Measurements from ENCODE around the gene IFNA21. TPM values are rescaled to one million over a fixed set of nuclear protein-coding genes. Genes with fewer than 3 reads are reported as not detected.

IFNA21 gene
- total and polyA plus RNA-seq, 2 of the 4 experiments (the other 2 are of a cell fraction), result not detected

DNA sequence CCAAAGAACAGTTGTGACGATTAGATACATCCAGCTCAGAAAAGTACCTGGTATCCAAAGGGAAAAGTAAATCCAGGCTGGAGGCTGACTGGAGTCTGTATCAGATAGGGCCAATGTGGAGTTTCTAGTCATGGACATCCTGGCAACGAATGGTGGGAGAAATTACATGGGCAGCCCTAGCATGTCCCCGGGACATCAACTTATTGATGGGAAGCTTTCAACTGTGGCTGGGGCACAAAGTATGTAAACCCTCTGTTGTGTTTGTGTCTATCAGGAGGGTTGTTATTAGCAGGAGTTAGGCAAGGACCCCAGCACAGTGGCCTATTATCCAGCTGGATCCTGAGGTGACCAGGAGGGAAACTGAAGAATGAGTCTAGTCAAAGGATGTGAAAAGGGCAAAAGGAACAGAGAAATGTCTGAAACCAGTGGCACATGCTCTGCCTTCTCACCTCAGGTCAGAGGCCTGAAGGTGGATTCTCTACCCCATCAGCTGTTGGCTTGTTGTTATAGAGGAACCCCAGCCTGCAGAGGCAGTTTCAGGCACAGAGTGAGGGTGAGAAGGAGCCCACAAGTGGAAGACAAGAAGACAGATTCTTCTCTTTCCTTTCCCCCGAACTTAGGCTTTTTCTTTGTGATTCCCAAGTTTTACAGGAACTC lies 44.7 kb downstream of the IFNA21 start:
- no peak overlapping the region for H3K18ac ChIP-seq (ENCODE audit: low read depth, low read length)
- H3K27ac ChIP-seq (ENCODE audit: insufficient read depth, low read length), result no peak overlapping the region
- no peak overlapping the region for H3K9ac ChIP-seq (ENCODE audit: low read depth, low read length)
- H2BK15ac ChIP-seq (ENCODE audit: low read depth, low read length), result no peak overlapping the region
- DNase-seq (no peak), ATAC-seq (ENCODE audit: low read depth) (no peak)
- CTCF ChIA-PET, result no interaction called here
- no peaks in the 10 kb centered on the region for H3K9me1 ChIP-seq (ENCODE audit: insufficient read depth, low read length)
- no peaks in the 10 kb centered on the region for H3K4me1 ChIP-seq (ENCODE audit: control insufficient read depth, insufficient read depth, low read length)
- no peak overlapping the region for H2AK9ac ChIP-seq (replicated peaks; ENCODE audit: low read depth, low read length, poor library complexity)
- POLR2A ChIA-PET (ENCODE audit: unreplicated experiment), result no interaction called here
- H3K23ac ChIP-seq (ENCODE audit: low read depth, low read length), result no peak overlapping the region
- no peak overlapping the region for H3K4me2 ChIP-seq (ENCODE audit: low read depth, low read length)
- no peak for TF ChIP-seq RCOR1 (IDR thresholded peaks at IDR 0.05; ENCODE audit: insufficient replicate concordance, low read length)
- TF ChIP-seq MXI1 (IDR thresholded peaks at IDR 0.05; ENCODE audit: borderline replicate concordance, low read depth, low read length), result no peak
- TF ChIP-seq CHD1 (IDR thresholded peaks at IDR 0.05; ENCODE audit: low read depth, low read length), result no peak
- TF ChIP-seq, protein P1, sequence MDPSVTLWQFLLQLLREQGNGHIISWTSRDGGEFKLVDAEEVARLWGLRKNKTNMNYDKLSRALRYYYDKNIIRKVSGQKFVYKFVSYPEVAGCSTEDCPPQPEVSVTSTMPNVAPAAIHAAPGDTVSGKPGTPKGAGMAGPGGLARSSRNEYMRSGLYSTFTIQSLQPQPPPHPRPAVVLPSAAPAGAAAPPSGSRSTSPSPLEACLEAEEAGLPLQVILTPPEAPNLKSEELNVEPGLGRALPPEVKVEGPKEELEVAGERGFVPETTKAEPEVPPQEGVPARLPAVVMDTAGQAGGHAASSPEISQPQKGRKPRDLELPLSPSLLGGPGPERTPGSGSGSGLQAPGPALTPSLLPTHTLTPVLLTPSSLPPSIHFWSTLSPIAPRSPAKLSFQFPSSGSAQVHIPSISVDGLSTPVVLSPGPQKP (IDR thresholded peaks at IDR 0.05; ENCODE audit: borderline replicate concordance, low read depth, low read length), result no peak
- no peak for TF ChIP-seq FOS (IDR thresholded peaks at IDR 0.05; ENCODE audit: low read depth, low read length)
- TF ChIP-seq MAFK (IDR thresholded peaks at IDR 0.05; ENCODE audit: low read depth, low read length), result no peak
- TF ChIP-seq BHLHE40 (IDR thresholded peaks at IDR 0.05; ENCODE audit: low read depth, low read length), result no peak
- TF ChIP-seq POLR2A (IDR thresholded peaks at IDR 0.05; ENCODE audit: low read depth, low read length), result no peak
- TF ChIP-seq, protein P2, sequence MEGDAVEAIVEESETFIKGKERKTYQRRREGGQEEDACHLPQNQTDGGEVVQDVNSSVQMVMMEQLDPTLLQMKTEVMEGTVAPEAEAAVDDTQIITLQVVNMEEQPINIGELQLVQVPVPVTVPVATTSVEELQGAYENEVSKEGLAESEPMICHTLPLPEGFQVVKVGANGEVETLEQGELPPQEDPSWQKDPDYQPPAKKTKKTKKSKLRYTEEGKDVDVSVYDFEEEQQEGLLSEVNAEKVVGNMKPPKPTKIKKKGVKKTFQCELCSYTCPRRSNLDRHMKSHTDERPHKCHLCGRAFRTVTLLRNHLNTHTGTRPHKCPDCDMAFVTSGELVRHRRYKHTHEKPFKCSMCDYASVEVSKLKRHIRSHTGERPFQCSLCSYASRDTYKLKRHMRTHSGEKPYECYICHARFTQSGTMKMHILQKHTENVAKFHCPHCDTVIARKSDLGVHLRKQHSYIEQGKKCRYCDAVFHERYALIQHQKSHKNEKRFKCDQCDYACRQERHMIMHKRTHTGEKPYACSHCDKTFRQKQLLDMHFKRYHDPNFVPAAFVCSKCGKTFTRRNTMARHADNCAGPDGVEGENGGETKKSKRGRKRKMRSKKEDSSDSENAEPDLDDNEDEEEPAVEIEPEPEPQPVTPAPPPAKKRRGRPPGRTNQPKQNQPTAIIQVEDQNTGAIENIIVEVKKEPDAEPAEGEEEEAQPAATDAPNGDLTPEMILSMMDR (conservative IDR thresholded peaks at IDR 0.05; ENCODE audit: low read depth, low read length), result no peak
- TF ChIP-seq MAZ (IDR thresholded peaks at IDR 0.05; ENCODE audit: borderline replicate concordance, low read depth, low read length), result no peak
- TF ChIP-seq, protein P3, sequence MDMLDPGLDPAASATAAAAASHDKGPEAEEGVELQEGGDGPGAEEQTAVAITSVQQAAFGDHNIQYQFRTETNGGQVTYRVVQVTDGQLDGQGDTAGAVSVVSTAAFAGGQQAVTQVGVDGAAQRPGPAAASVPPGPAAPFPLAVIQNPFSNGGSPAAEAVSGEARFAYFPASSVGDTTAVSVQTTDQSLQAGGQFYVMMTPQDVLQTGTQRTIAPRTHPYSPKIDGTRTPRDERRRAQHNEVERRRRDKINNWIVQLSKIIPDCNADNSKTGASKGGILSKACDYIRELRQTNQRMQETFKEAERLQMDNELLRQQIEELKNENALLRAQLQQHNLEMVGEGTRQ (IDR thresholded peaks at IDR 0.05; ENCODE audit: low read depth, low read length), result no peak
- no peak for TF ChIP-seq RAD21 (IDR thresholded peaks at IDR 0.05; ENCODE audit: low read length)
- TF ChIP-seq SMC3 (IDR thresholded peaks at IDR 0.05; ENCODE audit: low read depth, low read length), result no peak
- TF ChIP-seq NFE2L2 (IDR thresholded peaks at IDR 0.05; ENCODE audit: low read depth, low read length), result no peak
- no peak for TF ChIP-seq CEBPB (IDR thresholded peaks at IDR 0.05; ENCODE audit: low read depth, low read length)
- TF ChIP-seq RFX5 (IDR thresholded peaks at IDR 0.05; ENCODE audit: low read depth, low read length), result no peak
- H2BK120ac ChIP-seq (ENCODE audit: low read depth, low read length), result no peak overlapping the region
- H4K91ac ChIP-seq (ENCODE audit: insufficient read depth, low read depth, low read length), result no peak overlapping the region
- in situ Hi-C loops (cut with MboI; ENCODE audit: low sequenced_read_pairs), result loop anchor here (25.0 kb wide), 1 partner anchor 934 kb away; no protein-coding TSS in a partner anchor
- H3K14ac ChIP-seq (replicated peaks; ENCODE audit: low read depth, low read length), result no peak overlapping the region
- BruUV-seq (replicated peaks), result no TSS peak
- peaks cover 5% of the 10 kb centered on the region for H3K27me3 ChIP-seq (ENCODE audit: control insufficient read depth, insufficient read depth, low read length)
- no peaks in the 10 kb centered on the region for H4K20me1 ChIP-seq (ENCODE audit: insufficient read depth, low read length)
- no peaks in the 10 kb centered on the region for H3K36me3 ChIP-seq (ENCODE audit: control insufficient read depth, insufficient read depth, low read length)
- H4K8ac ChIP-seq (ENCODE audit: low read depth in 2 of 2, low read length in 2 of 2), result no peak overlapping the region
- 0% methylated on average over 1 of the region's 4 CpGs; no CpG with 5 or more reads in 1 of the 2 experiments for WGBS, 2 experiments (ENCODE audit: extremely low coverage in 2 of 2, insufficient read length in 1 of 2)
- no peak overlapping the region for H3K56ac ChIP-seq (ENCODE audit: extremely low read depth, insufficient read depth, low read length)
- dilution Hi-C loops (cut with HindIII; ENCODE audit: low sequenced_read_pairs, unreplicated experiment), result no loop called here
- intact Hi-C loops (cut with micrococcal nuclease), result no loop called here
- H4K5ac ChIP-seq (ENCODE audit: low read depth, low read length), result no peak overlapping the region
- H2AFZ ChIP-seq (replicated peaks; ENCODE audit: low read length, poor library complexity), result no peak overlapping the region
- H2BK20ac ChIP-seq (ENCODE audit: low read depth, low read length), result no peak overlapping the region
- no peak overlapping the region for H3K4me3 ChIP-seq (ENCODE audit: insufficient read depth, low read depth, low read length)
- H2AK5ac ChIP-seq (ENCODE audit: low read depth, low read length), result no peak overlapping the region
- H3K4ac ChIP-seq (ENCODE audit: low read depth, low read length), result no peak overlapping the region
- H2BK5ac ChIP-seq (ENCODE audit: low read depth, low read length, poor library complexity, severe bottlenecking), result no peak overlapping the region
- no peaks in the 10 kb centered on the region for H3K79me1 ChIP-seq (ENCODE audit: low read depth in 1 of 2, low read length in 2 of 2)
- no peaks in the 10 kb centered on the region for H3K9me3 ChIP-seq (ENCODE audit: control insufficient read depth, insufficient read depth, low read length)
